Measurements from ENCODE around the gene PDE4D.

The PDE4D gene

GRCh38 chr5:59458966-59459729 lies 434.4 kb downstream of the PDE4D start:
- Histone ChIP-seq H3K4me3 (ENCODE audit: low read length) (no peak overlapping the region), H3K27me3 (ENCODE audit: control insufficient read depth, insufficient read depth, low read length) (no peaks in the 10 kb centered on the region), H3K9ac (ENCODE audit: low read depth, low read length) (no peak overlapping the region), H3K4me1 (ENCODE audit: control insufficient read depth, insufficient read depth, low read length) (no peaks in the 10 kb centered on the region), H3K36me3 (ENCODE audit: insufficient read depth, low read length) (no peaks in the 10 kb centered on the region), H3K4me2 (ENCODE audit: low read length) (no peak overlapping the region), H3K9me3 (replicated peaks; ENCODE audit: low read length) (no peaks in the 10 kb centered on the region)

GRCh38 chr5:59458321-59458720 lies 435.2 kb downstream of the PDE4D start:
- no peaks in the 10 kb centered on the region for H3K27me3 ChIP-seq (ENCODE audit: control insufficient read depth, insufficient read depth, low read length)
- no peaks in the 10 kb centered on the region for H3K36me3 ChIP-seq (ENCODE audit: insufficient read depth, low read length)
- H3K9me3 ChIP-seq (replicated peaks; ENCODE audit: low read length), result no peaks in the 10 kb centered on the region
- no peaks in the 10 kb centered on the region for H3K4me1 ChIP-seq (ENCODE audit: control insufficient read depth, insufficient read depth, low read length)
- H3K4me2 ChIP-seq (ENCODE audit: low read length), result no peak overlapping the region
- no peak overlapping the region for H3K4me3 ChIP-seq (ENCODE audit: low read length)
- H3K9ac ChIP-seq (ENCODE audit: low read depth, low read length), result no peak overlapping the region

- Histone ChIP-seq H3K9me3 (replicated peaks; ENCODE audit: low read length) (no peaks in the 10 kb centered on the region), H3K4me1 (ENCODE audit: control insufficient read depth, insufficient read depth, low read length) (no peaks in the 10 kb centered on the region), H3K4me3 (ENCODE audit: low read length) (no peak overlapping the region), H3K9ac (ENCODE audit: low read depth, low read length) (no peak overlapping the region), H3K4me2 (ENCODE audit: low read length) (no peak overlapping the region), H3K27me3 (ENCODE audit: control insufficient read depth, insufficient read depth, low read length) (no peaks in the 10 kb centered on the region), H3K36me3 (ENCODE audit: insufficient read depth, low read length) (no peaks in the 10 kb centered on the region)
These were observed 443.5 kb downstream of the PDE4D start for GRCh38 chr5:59449905-59450644.

- Histone ChIP-seq H3K36me3 (ENCODE audit: insufficient read depth, low read length) (no peaks in the 10 kb centered on the region), H3K9ac (ENCODE audit: low read depth, low read length) (no peak overlapping the region), H3K4me3 (ENCODE audit: low read length) (no peak overlapping the region), H3K4me2 (ENCODE audit: low read length) (no peak overlapping the region), H3K4me1 (ENCODE audit: control insufficient read depth, insufficient read depth, low read length) (no peaks in the 10 kb centered on the region), H3K27me3 (ENCODE audit: control insufficient read depth, insufficient read depth, low read length) (no peaks in the 10 kb centered on the region), H3K9me3 (replicated peaks; ENCODE audit: low read length) (no peaks in the 10 kb centered on the region)
These were observed 447.2 kb downstream of the PDE4D start for GRCh38 chr5:59446356-59446755.

- no peaks in the 10 kb centered on the region for H3K4me1 ChIP-seq (ENCODE audit: control insufficient read depth, insufficient read depth, low read length)
- no peak overlapping the region for H3K9ac ChIP-seq (ENCODE audit: low read depth, low read length)
- no peaks in the 10 kb centered on the region for H3K27me3 ChIP-seq (ENCODE audit: control insufficient read depth, insufficient read depth, low read length)
- H3K4me2 ChIP-seq (ENCODE audit: low read length), result no peak overlapping the region
- no peaks in the 10 kb centered on the region for H3K36me3 ChIP-seq (ENCODE audit: insufficient read depth, low read length)
- H3K9me3 ChIP-seq (replicated peaks; ENCODE audit: low read length), result no peaks in the 10 kb centered on the region
- no peak overlapping the region for H3K4me3 ChIP-seq (ENCODE audit: low read length)
These were observed 447.8 kb downstream of the PDE4D start for GRCh38 chr5:59445741-59446140.

GRCh38 chr5:59439303-59439702 lies 454.2 kb downstream of the PDE4D start:
- no peaks in the 10 kb centered on the region for H3K9me3 ChIP-seq (replicated peaks; ENCODE audit: low read length)
- H3K4me3 ChIP-seq (ENCODE audit: low read length), result no peak overlapping the region
- H3K27me3 ChIP-seq (ENCODE audit: control insufficient read depth, insufficient read depth, low read length), result no peaks in the 10 kb centered on the region
- H3K9ac ChIP-seq (ENCODE audit: low read depth, low read length), result no peak overlapping the region
- no peak overlapping the region for H3K4me2 ChIP-seq (ENCODE audit: low read length)
- H3K36me3 ChIP-seq (ENCODE audit: insufficient read depth, low read length), result no peaks in the 10 kb centered on the region
- no peaks in the 10 kb centered on the region for H3K4me1 ChIP-seq (ENCODE audit: control insufficient read depth, insufficient read depth, low read length)

- Histone ChIP-seq H3K36me3 (ENCODE audit: insufficient read depth, low read length) (no peaks in the 10 kb centered on the region), H3K9me3 (replicated peaks; ENCODE audit: low read length) (no peaks in the 10 kb centered on the region), H3K9ac (ENCODE audit: low read depth, low read length) (no peak overlapping the region), H3K4me3 (ENCODE audit: low read length) (no peak overlapping the region), H3K4me1 (ENCODE audit: control insufficient read depth, insufficient read depth, low read length) (no peaks in the 10 kb centered on the region), H3K4me2 (ENCODE audit: low read length) (no peak overlapping the region), H3K27me3 (ENCODE audit: control insufficient read depth, insufficient read depth, low read length) (no peaks in the 10 kb centered on the region)
These were observed 456.4 kb downstream of the PDE4D start for GRCh38 chr5:59437176-59437575.

GRCh38 chr5:59436364-59437148 lies 457.0 kb downstream of the PDE4D start:
- Histone ChIP-seq H3K4me3 (ENCODE audit: low read length) (no peak overlapping the region), H3K4me2 (ENCODE audit: low read length) (no peak overlapping the region), H3K9ac (ENCODE audit: low read depth, low read length) (no peak overlapping the region), H3K9me3 (replicated peaks; ENCODE audit: low read length) (no peaks in the 10 kb centered on the region), H3K36me3 (ENCODE audit: insufficient read depth, low read length) (no peaks in the 10 kb centered on the region), H3K4me1 (ENCODE audit: control insufficient read depth, insufficient read depth, low read length) (no peaks in the 10 kb centered on the region), H3K27me3 (ENCODE audit: control insufficient read depth, insufficient read depth, low read length) (no peaks in the 10 kb centered on the region)

- Histone ChIP-seq H3K4me3 (ENCODE audit: low read length) (no peak overlapping the region), H3K4me2 (ENCODE audit: low read length) (no peak overlapping the region), H3K9me3 (replicated peaks; ENCODE audit: low read length) (no peaks in the 10 kb centered on the region), H3K27me3 (ENCODE audit: control insufficient read depth, insufficient read depth, low read length) (no peaks in the 10 kb centered on the region), H3K36me3 (ENCODE audit: insufficient read depth, low read length) (no peaks in the 10 kb centered on the region), H3K9ac (ENCODE audit: low read depth, low read length) (no peak overlapping the region), H3K4me1 (ENCODE audit: control insufficient read depth, insufficient read depth, low read length) (no peaks in the 10 kb centered on the region)
These were observed 460.4 kb downstream of the PDE4D start for GRCh38 chr5:59433174-59433573.

- no peak overlapping the region for H3K9ac ChIP-seq (ENCODE audit: low read depth, low read length)
- no peak overlapping the region for H3K4me3 ChIP-seq (ENCODE audit: low read length)
- no peak overlapping the region for H3K4me2 ChIP-seq (ENCODE audit: low read length)
- no peaks in the 10 kb centered on the region for H3K27me3 ChIP-seq (ENCODE audit: control insufficient read depth, insufficient read depth, low read length)
- no peaks in the 10 kb centered on the region for H3K36me3 ChIP-seq (ENCODE audit: insufficient read depth, low read length)
- no peaks in the 10 kb centered on the region for H3K4me1 ChIP-seq (ENCODE audit: control insufficient read depth, insufficient read depth, low read length)
- H3K9me3 ChIP-seq (replicated peaks; ENCODE audit: low read length), result no peaks in the 10 kb centered on the region
These were observed 463.4 kb downstream of the PDE4D start for GRCh38 chr5:59430066-59430685.

GRCh38 chr5:59428391-59428790 lies 465.1 kb downstream of the PDE4D start:
- Histone ChIP-seq H3K4me1 (ENCODE audit: control insufficient read depth, insufficient read depth, low read length) (no peaks in the 10 kb centered on the region), H3K27me3 (ENCODE audit: control insufficient read depth, insufficient read depth, low read length) (no peaks in the 10 kb centered on the region), H3K36me3 (ENCODE audit: insufficient read depth, low read length) (no peaks in the 10 kb centered on the region), H3K9ac (ENCODE audit: low read depth, low read length) (no peak overlapping the region), H3K4me3 (ENCODE audit: low read length) (no peak overlapping the region), H3K4me2 (ENCODE audit: low read length) (no peak overlapping the region), H3K9me3 (replicated peaks; ENCODE audit: low read length) (no peaks in the 10 kb centered on the region)

All from skeletal muscle satellite cell (primary cell).